ENCODE measurements around the gene HS6ST3.

The HS6ST3 gene

DNA sequence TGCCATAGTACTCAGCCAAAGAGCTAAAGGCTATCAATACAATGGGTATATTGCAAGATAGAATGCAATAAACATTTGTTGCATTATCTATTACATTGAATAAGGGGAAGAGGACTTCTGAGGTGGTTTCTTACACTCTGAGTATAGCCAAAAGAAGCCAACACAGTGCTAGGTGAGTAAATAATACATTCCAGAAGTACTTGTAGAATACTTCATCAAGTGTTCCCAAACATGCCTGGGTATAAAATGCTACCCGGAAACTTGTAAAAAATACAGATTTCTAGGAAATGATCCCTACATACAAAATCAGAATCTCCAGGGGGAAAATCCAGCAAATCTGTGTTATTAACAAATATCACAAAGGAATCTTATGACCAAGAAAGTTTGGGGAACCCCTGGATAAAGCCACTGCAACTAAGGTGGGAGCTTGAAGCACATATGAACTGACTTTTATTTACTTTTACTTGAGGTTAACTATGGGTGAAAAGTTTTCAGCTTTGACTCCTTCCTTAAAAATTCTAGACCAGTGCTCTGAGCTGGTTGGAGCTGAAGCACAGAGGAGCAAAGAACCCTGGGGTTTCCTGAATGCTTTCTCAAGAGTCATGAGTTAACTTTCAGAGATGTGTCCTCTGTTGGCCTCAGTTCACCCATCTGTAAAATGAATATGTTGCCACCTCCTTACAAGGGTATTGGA, 768.4 kb downstream of the HS6ST3 start:
- no peak for FAIRE-seq

GRCh38 chr13:96860882-96861281, 771.0 kb downstream of the HS6ST3 start:
- FAIRE-seq: no peak

DNA sequence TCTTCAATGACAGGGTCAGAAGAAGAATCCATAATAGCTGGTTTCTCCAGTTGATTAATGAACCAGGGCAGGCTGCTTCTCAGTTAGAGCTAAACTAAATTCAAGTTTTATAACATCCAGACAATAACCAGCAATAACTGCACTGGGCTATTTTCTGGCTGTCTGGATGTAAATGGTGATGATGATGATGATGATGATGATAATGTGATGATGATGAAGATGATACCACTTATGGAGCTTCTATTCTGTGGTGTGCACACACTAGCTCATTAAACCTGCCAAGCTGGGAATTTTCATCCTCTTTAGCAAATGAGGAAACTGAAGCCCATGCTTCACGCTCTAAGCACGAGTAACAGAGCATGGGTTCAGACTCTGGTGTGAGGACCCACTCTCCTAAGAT, 772.2 kb downstream of the HS6ST3 start:
- no peak for FAIRE-seq

DNA sequence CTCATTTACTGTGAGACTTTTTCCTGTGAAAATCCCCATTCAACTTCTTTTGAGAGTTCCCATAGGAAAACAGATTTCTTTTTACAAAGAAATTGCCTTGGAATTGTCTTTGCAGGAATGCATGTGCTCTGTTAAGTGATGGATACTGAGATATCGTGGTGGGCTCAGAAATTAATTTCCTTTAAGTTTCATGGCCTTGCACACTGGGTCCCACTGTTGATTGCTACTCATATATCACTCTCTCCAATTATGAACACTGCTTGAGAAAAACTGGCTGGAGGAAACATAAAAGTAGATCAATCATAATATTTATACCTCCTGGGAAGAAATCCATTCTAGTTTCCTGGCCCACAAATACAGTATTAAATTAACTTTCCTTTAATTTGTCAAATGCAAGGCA, 773.1 kb downstream of the HS6ST3 start:
- no peak for FAIRE-seq

GRCh38 chr13:96871469-96871868, 781.6 kb downstream of the HS6ST3 start:
- no peak for FAIRE-seq

DNA sequence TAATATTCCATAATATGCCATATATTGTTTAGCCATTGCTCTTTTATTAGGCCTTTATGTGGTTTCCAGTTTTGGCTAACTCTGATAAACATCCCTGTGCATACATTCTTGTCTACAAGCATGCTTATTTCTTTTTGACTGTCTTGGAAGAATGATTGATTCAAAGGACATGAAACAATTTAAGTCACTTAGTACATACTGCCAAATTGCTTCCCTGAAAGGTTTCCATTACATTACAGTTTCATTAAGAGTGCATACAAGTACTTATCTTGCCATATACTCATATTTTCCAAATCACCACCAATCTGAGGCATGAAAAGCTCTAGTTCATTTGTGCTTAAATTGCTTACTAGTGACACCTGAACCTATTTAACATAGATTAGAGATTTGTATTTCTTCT, 790.5 kb downstream of the HS6ST3 start:
- FAIRE-seq: no peak
